PC-9 (cell line): ENCODE results near the gene PLEKHG7. TPM values are rescaled to one million over a fixed set of nuclear protein-coding genes. Genes with fewer than 3 reads are reported as not detected.

ENCODE experiments used
- BruUV-seq: library from RNA; stranded (reverse); fragments of 400-500 nt; replicated peaks from 2 replicates; lab custom pipeline; 2021; lab: Mats Ljungman, UMichigan
- CTCF ChIA-PET: fragments of 300-600 bp; sonication (Branson Sonifier 250); formaldehyde crosslinking; loops from one replicate; lab custom pipeline; 2022; ENCODE audit warnings: antibody characterized with exemption; lab: Charles Lee
- POLR2A ChIA-PET: fragments of 300-600 bp; sonication (Branson Sonifier 250); formaldehyde crosslinking; loops from one replicate; lab custom pipeline; 2022; ENCODE audit warnings: antibody characterized with exemption; ENCODE audit not compliant: unreplicated experiment; lab: Charles Lee
- DNase-seq, 2 experiments: peaks; one replicate each; pipeline versions ENCODE4 v3.0.0 to v3.0.0-alpha.2; 2015 to 2022; ENCODE audit warnings: mixed read lengths in 1 of 2
- H2AFZ ChIP-seq: fragments of 200-600 bp; sonication (generic); 2 replicates; pipeline ENCODE4 v1.8.1; 2017; ENCODE audit warnings: antibody characterized with exemption
- H3F3A ChIP-seq: fragments of 200-600 bp; sonication (generic); 2 replicates; pipeline ENCODE4 v1.8.1; 2017; ENCODE audit warnings: antibody characterized with exemption, mild to moderate bottlenecking, low read depth; ENCODE audit not compliant: insufficient read depth
- H3K27ac ChIP-seq: fragments of 200-600 bp; sonication (generic); 2 replicates; pipeline ENCODE4 v1.6.1; 2016; ENCODE audit warnings: mixed run types
- H3K27me3 ChIP-seq: fragments of 200-600 bp; sonication (generic); 2 replicates; pipeline ENCODE4 v1.6.1; 2016; ENCODE audit warnings: low read depth, mixed run types; ENCODE audit not compliant: insufficient read depth
- H3K36me3 ChIP-seq: fragments of 200-600 bp; sonication (generic); 2 replicates; pipeline ENCODE4 v1.6.1; 2016; ENCODE audit warnings: low read depth, mixed run types
- H3K4me1 ChIP-seq: fragments of 200-600 bp; sonication (generic); replicated peaks from 2 replicates; pipeline ENCODE4 v1.6.1; 2016; ENCODE audit warnings: mixed run types; ENCODE audit not compliant: insufficient read depth
- H3K4me2 ChIP-seq: fragments of 200-600 bp; sonication (generic); 2 replicates; pipeline ENCODE4 v1.6.1; 2017; ENCODE audit warnings: mixed run types
- H3K4me3 ChIP-seq: fragments of 200-600 bp; sonication (generic); 2 replicates; pipeline ENCODE4 v1.6.1; 2016; ENCODE audit warnings: mixed run types
- H3K79me2 ChIP-seq: fragments of 200-600 bp; sonication (generic); 2 replicates; pipeline ENCODE4 v1.6.1; 2017; ENCODE audit warnings: low read depth, mixed run types
- H3K9me2 ChIP-seq: fragments of 200-600 bp; sonication (generic); 2 replicates; pipeline ENCODE4 v1.8.1; 2017; ENCODE audit warnings: mild to moderate bottlenecking; ENCODE audit not compliant: insufficient read depth
- H3K9me3 ChIP-seq: fragments of 200-600 bp; sonication (generic); 2 replicates; pipeline ENCODE4 v1.8.1; 2016; ENCODE audit warnings: low read depth; ENCODE audit not compliant: insufficient read depth
- H4K20me1 ChIP-seq: fragments of 200-600 bp; sonication (generic); 2 replicates; pipeline ENCODE4 v1.8.1; 2017; ENCODE audit not compliant: insufficient read depth
- CTCF ChIP-seq: fragments of 200-600 bp; sonication (generic); conservative IDR thresholded peaks from 2 replicates; pipeline ENCODE4 v1.6.1; 2017; ENCODE audit warnings: mixed run types, antibody characterized with exemption, mild to moderate bottlenecking, moderate library complexity
- EZH2 ChIP-seq: fragments of 200-600 bp; sonication (generic); IDR thresholded peaks from 2 replicates; pipeline ENCODE4 v1.8.0; 2017; ENCODE audit warnings: antibody characterized with exemption, low read depth
- intact Hi-C: fragments of 100-400 bp; cut with micrococcal nuclease; formaldehyde crosslinking; loops from one replicate; pipeline ENCODE4 v1.10.0; 2022; ENCODE audit not compliant: unreplicated experiment
- total RNA-seq: library from RNA; stranded (reverse); gene quantifications from 2 replicates; pipeline ENCODE4 v1.2.3, GENCODE V29; 2021

The PLEKHG7 gene
- total RNA-seq, 1 experiment from 2014 or later = not detected

DNA sequence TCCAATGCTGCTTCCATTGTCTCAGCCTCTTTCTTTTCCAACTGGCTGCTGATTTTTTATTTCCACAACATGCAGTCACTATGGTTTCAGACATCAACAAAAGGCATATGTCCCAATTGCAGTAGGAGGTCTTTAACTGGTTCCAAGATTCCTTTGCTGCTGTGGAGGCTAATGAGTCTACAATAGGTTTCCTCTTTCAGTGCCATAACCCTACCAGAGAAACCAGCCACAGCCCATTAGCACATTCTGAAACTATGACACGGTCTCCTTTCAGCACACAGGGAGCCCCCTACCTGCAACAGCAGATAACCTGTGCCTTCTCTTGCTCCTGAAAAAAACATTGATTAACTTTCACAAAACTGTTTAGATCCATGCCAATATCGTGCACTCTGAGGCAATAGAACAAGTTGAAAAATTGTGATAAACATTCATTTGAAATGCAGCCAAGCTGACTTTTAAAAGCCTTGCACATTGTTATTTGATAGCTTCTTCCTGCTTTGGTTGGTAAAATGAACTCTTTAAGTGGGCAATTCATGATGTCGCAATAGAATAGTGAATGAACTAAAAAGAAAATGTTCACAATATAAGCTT lies 32.4 kb downstream of the PLEKHG7 start:
- TF ChIP-seq CTCF (no peak), EZH2 (no peak)
- Histone ChIP-seq H3K9me2 (no peaks in the 10 kb centered on the region; the same call in 1 of the 2 replicates), H3K79me2 (no peaks in the 10 kb centered on the region), H3K27me3 (no peaks in the 10 kb centered on the region), H3K27ac (peak overlapping the region; percentile 47), H3F3A (no peaks in the 10 kb centered on the region), H3K4me1 (peaks cover 10% of the 10 kb centered on the region; the same call in 1 of the 2 replicates), H3K4me3 (no peak overlapping the region), H3K9me3 (no peaks in the 10 kb centered on the region), H4K20me1 (no peaks in the 10 kb centered on the region), H3K36me3 (no peaks in the 10 kb centered on the region), H2AFZ (no peak overlapping the region), H3K4me2 (peak overlapping the region; percentile 50)
- intact Hi-C loops = no loop called here
- POLR2A ChIA-PET = interaction anchor here (0.6 kb wide), 1 partner anchor 1792 kb away, joined by 3 read pairs; no protein-coding TSS in a partner anchor
- DNase-seq = peak; percentile 37 to 72
- no TSS peak for BruUV-seq
- CTCF ChIA-PET = interaction anchor here (0.6 kb wide), 1 partner anchor 230 kb away, joined by 4 read pairs; no protein-coding TSS in a partner anchor

- no TSS peak for BruUV-seq
- Histone ChIP-seq H4K20me1 (no peaks in the 10 kb centered on the region), H3K4me3 (no peak overlapping the region), H3K4me2 (no peak overlapping the region), H3K27me3 (no peaks in the 10 kb centered on the region), H3K36me3 (no peaks in the 10 kb centered on the region), H3F3A (no peaks in the 10 kb centered on the region), H2AFZ (no peak overlapping the region), H3K27ac (no peak overlapping the region), H3K9me2 (no peaks in the 10 kb centered on the region; the same call in 1 of the 2 replicates), H3K9me3 (no peaks in the 10 kb centered on the region), H3K79me2 (no peaks in the 10 kb centered on the region), H3K4me1 (peaks cover 10% of the 10 kb centered on the region; the same call in 1 of the 2 replicates)
- intact Hi-C loops = no loop called here
- no peak for DNase-seq
- TF ChIP-seq CTCF (no peak), EZH2 (no peak)
- ChIA-PET POLR2A (no interaction called here), CTCF (no interaction called here)
Measured at GRCh38 chr12:92736605-92737004, 33.8 kb downstream of the PLEKHG7 start.

DNA sequence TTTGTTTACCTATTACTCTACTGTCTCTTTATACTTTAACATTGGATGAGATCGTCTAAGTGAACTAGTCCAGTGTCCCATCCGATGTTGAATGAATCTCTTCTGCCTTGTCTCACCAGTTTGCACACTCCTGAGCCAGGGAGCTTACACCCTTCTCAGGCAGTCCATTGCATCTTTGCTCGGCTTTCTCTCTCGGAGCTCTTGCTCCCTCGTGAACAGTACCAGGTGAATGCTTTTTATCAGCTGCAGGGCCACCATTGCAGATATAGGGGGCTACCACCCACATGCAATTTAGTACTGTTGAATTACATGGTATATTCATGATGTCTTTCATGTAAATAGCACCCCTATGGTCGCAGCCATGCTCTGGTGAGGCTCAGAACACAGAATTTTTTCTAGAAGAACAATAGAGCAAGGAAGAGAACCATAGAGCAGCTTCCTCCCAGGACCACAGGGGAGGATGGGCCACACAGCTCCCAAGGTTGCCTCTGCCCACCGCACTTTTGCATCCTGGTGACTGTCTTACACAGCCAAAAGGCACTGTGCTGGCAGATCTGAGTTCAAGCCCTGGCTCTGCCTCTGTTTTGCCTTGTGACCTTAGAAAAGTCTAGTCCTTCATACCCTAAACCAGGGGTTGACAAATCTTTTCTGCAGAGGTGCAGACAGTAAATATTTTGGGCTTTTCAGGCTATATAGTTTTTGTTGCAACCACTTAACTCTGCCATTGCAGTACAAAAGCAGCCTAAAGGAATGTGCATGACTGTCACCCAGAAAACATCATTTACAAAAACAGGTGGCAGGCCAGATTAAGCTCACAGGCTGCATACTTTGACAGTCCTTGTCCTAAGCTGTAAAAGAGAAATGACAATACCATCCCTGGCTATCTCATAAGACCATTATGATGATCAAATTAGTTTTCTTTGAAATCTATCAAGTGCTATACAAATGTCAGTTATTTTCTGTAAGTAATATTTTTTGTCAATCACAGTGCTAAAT lies 35.4 kb downstream of the PLEKHG7 start:
- DNase-seq = no peak
- Histone ChIP-seq H3K36me3 (no peaks in the 10 kb centered on the region), H3K27me3 (no peaks in the 10 kb centered on the region), H3F3A (no peaks in the 10 kb centered on the region), H3K79me2 (no peaks in the 10 kb centered on the region), H4K20me1 (no peaks in the 10 kb centered on the region), H3K27ac (no peak overlapping the region), H3K9me3 (no peaks in the 10 kb centered on the region), H3K4me2 (no peak overlapping the region), H3K9me2 (no peaks in the 10 kb centered on the region; the same call in 1 of the 2 replicates), H2AFZ (no peak overlapping the region), H3K4me1 (peaks cover 10% of the 10 kb centered on the region; the same call in 1 of the 2 replicates), H3K4me3 (no peak overlapping the region)
- ChIA-PET CTCF (no interaction called here), POLR2A (no interaction called here)
- intact Hi-C loops = no loop called here
- TF ChIP-seq CTCF = no peak
- TF ChIP-seq EZH2 = no peak
- BruUV-seq = no TSS peak
